NCI-H2196 (cell line): ENCODE results near the gene FBXW8.

Experiments
- DNase-seq: peaks from one replicate; lab custom pipeline; 2025; ENCODE audit not compliant: unreplicated experiment; lab: John Stamatoyannopoulos, UW

FBXW8 gene

GRCh38 chr12:117037289-117038022 lies 126.7 kb downstream of the FBXW8 start:
- no peak for DNase-seq

DNA sequence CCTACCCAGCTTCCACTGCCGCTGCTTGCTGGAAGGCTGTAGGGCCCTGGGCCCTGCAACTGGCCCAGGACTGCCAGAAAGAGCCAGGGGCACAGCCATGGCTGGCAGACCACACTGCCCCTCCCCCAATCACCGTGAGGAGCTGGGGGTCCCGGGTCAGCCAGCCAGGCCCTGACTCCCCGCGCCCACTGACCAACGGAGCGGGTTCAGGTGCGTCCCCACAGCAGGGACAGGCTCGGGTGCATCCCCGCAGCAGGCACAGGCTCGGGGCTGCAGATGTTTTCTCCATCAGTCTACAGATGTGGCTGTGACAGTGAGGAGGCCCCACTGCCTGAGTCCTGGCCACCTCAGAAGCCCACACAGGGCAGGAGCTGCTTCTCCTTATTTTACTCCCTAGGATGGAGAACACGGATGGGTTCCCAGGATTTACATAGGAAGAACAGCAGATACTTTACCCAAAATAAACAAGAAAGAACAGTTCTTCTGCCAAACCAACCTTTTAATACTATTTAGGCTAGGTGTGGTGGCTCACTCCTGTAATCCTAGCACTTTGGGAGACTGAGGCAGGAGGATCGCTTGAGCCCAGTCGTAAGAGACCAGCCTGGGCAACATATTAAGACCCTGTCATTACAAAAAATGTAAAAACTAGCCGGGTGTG lies 127.4 kb downstream of the FBXW8 start:
- DNase-seq = no peak

DNA sequence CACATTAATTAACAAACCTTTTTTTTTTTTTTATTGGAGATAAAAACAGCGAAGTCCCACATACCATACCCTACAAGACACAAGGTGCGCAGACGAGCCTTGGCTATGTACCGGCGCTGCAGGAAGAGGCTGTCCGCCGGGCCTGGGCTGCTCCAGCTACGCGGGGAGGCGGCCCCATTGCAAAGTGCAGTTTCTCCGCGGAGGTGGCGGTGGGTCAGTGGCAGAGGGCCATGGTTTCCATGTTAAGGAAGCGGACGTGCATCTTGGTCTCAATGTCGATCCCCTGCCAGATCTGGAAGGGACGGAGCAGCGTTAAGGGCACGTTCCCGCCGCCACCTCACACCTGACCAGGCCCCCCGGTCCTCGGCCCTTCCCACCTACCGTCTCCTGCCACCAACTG lies 128.2 kb downstream of the FBXW8 start:
- no peak for DNase-seq

GRCh38 chr12:117039891-117040309 lies 129.2 kb downstream of the FBXW8 start:
- no peak for DNase-seq

DNA sequence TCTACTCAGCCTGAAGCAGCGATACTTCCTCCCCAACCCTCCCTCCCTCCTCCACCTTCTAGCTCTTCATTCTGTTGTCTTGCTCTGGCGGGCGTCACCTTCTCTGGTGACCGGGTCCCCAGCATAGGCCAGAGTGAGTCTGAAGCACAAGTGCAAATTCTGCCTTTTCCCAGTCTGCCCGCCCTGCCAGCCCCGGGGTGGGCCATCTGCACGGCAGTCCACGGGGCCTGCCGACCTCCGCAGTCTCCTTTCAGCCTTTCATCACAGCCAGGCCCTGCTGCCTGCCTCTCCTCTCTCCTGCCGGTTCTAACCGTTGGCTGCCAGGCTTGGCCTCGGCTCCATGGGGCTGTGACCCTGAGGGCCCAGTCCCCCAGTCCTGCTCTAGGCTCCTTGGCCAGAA lies 129.7 kb downstream of the FBXW8 start:
- no peak for DNase-seq

- no peak for DNase-seq
These were observed 131.0 kb downstream of the FBXW8 start for GRCh38 chr12:117041798-117042170.

GRCh38 chr12:117042171-117042842 lies 131.6 kb downstream of the FBXW8 start:
- DNase-seq = no peak

- no peak for DNase-seq
These were observed 132.1 kb downstream of the FBXW8 start for GRCh38 chr12:117042862-117043261.

DNA sequence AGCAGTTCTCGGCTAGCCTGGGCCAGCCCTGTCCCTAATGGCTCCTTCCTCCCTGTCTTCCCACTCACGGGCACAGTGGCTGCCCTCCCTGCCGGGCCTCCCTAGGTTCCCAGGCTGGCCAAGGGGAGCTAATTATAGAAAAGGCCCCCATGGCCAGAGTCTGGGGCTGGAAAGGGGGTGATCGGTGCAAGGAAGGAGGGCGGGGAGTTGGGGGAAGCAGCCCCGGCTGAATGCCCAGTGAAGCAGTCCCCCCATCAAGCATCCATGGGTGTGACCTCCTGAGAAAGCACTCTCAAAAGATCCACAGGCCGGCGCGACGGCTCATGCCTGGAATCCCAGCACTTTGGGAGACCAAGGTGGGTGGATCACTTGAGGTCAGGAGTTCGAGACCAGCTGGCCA lies 133.6 kb downstream of the FBXW8 start:
- no peak for DNase-seq

GRCh38 chr12:117044790-117045159 lies 134.0 kb downstream of the FBXW8 start:
- no peak for DNase-seq

GRCh38 chr12:117045160-117046010 lies 134.6 kb downstream of the FBXW8 start:
- DNase-seq = no peak

DNA sequence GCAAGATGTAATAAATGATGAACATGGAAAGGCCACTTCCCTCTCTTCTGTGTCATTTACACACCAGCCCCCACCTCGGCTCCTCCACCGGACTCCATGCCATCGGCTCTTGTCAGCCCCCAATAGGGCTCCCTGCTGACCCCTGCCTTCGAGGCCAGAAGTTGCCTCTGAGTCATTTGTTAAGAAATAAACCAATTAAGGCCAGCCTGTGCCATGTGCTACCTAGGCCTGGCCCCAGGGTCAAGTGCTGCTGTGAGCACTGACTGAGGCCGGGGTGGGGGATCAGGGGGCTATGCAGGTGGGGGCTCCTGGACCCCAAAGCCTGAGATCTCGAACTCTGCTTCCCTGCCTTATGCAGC lies 135.2 kb downstream of the FBXW8 start:
- no peak for DNase-seq

DNA sequence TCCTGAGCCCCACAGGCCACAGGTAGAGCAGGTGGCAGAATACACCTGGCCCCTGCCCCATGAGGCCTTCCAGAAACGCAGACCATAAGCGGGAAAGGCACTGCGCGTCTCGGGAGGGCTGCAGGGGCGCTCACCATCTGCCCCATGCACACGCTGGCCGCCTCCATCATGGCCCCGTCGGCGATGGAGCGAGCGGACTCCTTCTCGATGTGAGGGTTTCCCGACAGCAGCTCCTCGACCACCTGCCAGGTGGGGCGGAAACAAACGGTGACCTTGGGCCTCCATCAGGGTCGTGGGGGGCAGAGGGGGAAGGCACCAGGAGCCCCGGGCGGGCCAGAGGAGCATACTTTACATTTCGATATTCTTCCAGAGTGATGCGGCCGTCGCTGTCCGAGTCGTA lies 135.7 kb downstream of the FBXW8 start:
- DNase-seq = no peak

DNA sequence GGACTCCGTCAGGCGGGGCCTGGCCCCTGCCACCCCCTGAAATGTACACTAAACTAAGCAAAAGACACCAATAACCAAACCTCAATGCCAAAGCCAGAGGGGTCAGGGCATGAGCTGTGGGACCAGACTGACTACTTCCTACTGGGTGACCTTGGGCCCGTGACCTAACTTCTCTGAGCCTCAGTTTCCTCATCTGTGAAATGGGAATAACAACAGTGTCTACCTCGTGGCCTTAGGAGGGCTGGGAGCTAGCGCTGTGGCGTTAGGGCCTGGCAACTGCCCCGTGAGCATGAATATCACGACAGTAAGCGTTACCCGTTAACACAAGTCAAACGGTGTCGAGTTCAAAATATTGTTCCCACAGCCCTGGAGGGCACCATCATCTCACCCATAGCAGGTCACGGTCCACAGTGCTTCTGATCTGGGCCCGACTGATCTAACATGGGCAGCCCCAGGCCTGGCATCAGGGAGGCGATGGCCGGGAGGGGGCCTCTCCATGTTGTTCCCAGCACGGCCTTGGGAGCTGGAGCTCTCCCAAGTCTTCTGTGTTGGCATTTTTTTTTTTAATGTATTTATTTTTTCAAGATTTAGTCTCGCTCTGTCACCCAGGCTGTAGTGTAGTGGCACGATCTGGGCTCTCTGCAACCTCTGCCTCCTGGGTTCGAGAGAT lies 136.2 kb downstream of the FBXW8 start:
- no peak for DNase-seq

GRCh38 chr12:117047810-117048584 lies 137.2 kb downstream of the FBXW8 start:
- no peak for DNase-seq

DNA sequence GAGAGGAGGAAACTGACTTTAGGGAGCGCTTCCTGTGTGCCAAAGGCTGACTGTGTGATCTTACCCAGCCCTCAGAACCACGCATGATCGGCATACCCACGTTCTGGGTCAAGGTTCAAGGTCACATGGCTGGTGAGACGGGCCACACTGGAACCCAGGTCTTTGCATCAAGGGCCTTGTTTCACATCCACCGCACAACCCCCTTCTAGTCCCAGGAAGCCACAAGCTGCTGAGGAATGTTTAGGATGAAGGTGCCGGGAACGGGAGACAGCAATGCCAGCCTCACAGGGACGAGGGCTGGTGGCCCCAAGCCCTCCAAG lies 137.8 kb downstream of the FBXW8 start:
- DNase-seq = no peak

- no peak for DNase-seq
These were observed 138.5 kb downstream of the FBXW8 start for GRCh38 chr12:117049295-117049694.

DNA sequence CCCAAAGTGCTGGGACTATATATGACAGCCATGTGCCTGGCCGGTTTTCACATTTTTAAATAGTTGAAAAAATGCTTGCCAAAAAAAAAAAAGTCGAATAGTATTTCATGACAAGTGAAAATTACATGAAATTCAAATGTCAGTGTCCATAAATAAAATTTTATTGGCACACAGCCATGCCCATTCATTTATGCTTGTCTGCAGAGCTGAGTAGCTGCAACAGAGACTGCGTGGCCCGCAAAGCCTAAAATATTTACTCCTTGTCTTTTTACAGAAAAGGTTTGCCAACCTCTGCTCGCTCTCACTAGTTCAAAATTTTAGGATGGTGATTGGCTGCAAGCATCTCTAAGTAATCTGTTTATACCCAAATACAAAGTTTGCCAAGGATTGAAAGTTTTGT lies 139.3 kb downstream of the FBXW8 start:
- no peak for DNase-seq

GRCh38 chr12:117051380-117051779 lies 140.6 kb downstream of the FBXW8 start:
- DNase-seq = no peak

- no peak for DNase-seq
These were observed 141.8 kb downstream of the FBXW8 start for GRCh38 chr12:117052386-117053049.
